GM12878 (cell line): ENCODE measurements around the gene NKAIN2.

Experiments used
- POLR2A ChIP-seq: IDR thresholded peaks from 2 replicates; pipeline ENCODE4 v1.6.1; 2011; ENCODE audit warnings: low read depth, mild to moderate bottlenecking, low read length
- TAF1 ChIP-seq: IDR thresholded peaks from 2 replicates; pipeline ENCODE4 v1.6.1; 2011; ENCODE audit warnings: mild to moderate bottlenecking, low read depth, low read length, borderline replicate concordance
- TF ChIP-seq, protein P1 (sequence below): fragments of 150-350 bp; IDR thresholded peaks from 2 replicates; pipeline ENCODE4 v1.6.1; 2014; ENCODE audit warnings: mild to moderate bottlenecking, low read depth, low read length
- TF ChIP-seq, protein P2 (sequence below), 3 experiments: IDR thresholded peaks in 2 of 3; conservative IDR thresholded peaks in 1 of 3; 2 replicates each; pipeline ENCODE4 v1.5.1; 2011; ENCODE audit warnings: low read depth in 3 of 3, low read length in 3 of 3, mild to moderate bottlenecking in 3 of 3, control low read depth in 2 of 3, moderate library complexity in 2 of 3, inconsistent platforms in 1 of 3, mixed read lengths in 1 of 3; ENCODE audit not compliant: control insufficient read depth in 2 of 3, insufficient read depth in 1 of 3; ENCODE audit errors: extremely low read depth in 1 of 3
- TF ChIP-seq, protein P3 (sequence below): IDR thresholded peaks from 2 replicates; pipeline ENCODE4 v1.6.1; 2012; ENCODE audit warnings: mild to moderate bottlenecking, low read depth, low read length
- TF ChIP-seq, protein P4 (sequence below): fragments of 450-650 bp; IDR thresholded peaks from 2 replicates; pipeline ENCODE4 v1.6.1; 2016; ENCODE audit warnings: mild to moderate bottlenecking

DNA sequence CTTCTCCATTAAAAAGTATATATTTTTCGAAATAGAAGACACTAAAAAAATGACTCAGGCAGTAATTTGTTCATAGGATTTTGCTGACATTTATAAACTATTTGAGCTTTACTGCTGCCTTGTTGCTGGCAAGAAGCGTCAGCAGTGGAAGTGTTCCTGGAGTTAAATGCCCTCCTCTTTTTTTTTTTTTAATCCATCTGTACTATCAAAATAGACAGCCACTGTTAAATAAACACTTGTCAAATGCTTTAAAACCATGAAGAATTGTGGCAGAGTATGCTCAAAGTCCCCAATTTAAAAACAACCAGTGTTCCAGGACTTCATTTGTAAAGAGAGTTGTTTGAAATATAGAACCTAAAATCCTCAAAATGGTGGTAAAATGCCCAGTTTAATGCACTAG, 253.8 kb downstream of the NKAIN2 start:
- TF ChIP-seq, protein P1, sequence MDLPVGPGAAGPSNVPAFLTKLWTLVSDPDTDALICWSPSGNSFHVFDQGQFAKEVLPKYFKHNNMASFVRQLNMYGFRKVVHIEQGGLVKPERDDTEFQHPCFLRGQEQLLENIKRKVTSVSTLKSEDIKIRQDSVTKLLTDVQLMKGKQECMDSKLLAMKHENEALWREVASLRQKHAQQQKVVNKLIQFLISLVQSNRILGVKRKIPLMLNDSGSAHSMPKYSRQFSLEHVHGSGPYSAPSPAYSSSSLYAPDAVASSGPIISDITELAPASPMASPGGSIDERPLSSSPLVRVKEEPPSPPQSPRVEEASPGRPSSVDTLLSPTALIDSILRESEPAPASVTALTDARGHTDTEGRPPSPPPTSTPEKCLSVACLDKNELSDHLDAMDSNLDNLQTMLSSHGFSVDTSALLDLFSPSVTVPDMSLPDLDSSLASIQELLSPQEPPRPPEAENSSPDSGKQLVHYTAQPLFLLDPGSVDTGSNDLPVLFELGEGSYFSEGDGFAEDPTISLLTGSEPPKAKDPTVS: no peak
- TF ChIP-seq, protein P2, sequence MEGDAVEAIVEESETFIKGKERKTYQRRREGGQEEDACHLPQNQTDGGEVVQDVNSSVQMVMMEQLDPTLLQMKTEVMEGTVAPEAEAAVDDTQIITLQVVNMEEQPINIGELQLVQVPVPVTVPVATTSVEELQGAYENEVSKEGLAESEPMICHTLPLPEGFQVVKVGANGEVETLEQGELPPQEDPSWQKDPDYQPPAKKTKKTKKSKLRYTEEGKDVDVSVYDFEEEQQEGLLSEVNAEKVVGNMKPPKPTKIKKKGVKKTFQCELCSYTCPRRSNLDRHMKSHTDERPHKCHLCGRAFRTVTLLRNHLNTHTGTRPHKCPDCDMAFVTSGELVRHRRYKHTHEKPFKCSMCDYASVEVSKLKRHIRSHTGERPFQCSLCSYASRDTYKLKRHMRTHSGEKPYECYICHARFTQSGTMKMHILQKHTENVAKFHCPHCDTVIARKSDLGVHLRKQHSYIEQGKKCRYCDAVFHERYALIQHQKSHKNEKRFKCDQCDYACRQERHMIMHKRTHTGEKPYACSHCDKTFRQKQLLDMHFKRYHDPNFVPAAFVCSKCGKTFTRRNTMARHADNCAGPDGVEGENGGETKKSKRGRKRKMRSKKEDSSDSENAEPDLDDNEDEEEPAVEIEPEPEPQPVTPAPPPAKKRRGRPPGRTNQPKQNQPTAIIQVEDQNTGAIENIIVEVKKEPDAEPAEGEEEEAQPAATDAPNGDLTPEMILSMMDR (IDR thresholded peaks at IDR 0.05 in 2 of 3, conservative IDR thresholded peaks at IDR 0.05 in 1 of 3; ENCODE audit: control insufficient read depth in 2 of 3, extremely low read depth in 1 of 3, insufficient read depth in 1 of 3, low read depth in 3 of 3, low read length in 3 of 3): no peak
- no peak for TF ChIP-seq POLR2A
- no peak for TF ChIP-seq TAF1
- TF ChIP-seq, protein P3, sequence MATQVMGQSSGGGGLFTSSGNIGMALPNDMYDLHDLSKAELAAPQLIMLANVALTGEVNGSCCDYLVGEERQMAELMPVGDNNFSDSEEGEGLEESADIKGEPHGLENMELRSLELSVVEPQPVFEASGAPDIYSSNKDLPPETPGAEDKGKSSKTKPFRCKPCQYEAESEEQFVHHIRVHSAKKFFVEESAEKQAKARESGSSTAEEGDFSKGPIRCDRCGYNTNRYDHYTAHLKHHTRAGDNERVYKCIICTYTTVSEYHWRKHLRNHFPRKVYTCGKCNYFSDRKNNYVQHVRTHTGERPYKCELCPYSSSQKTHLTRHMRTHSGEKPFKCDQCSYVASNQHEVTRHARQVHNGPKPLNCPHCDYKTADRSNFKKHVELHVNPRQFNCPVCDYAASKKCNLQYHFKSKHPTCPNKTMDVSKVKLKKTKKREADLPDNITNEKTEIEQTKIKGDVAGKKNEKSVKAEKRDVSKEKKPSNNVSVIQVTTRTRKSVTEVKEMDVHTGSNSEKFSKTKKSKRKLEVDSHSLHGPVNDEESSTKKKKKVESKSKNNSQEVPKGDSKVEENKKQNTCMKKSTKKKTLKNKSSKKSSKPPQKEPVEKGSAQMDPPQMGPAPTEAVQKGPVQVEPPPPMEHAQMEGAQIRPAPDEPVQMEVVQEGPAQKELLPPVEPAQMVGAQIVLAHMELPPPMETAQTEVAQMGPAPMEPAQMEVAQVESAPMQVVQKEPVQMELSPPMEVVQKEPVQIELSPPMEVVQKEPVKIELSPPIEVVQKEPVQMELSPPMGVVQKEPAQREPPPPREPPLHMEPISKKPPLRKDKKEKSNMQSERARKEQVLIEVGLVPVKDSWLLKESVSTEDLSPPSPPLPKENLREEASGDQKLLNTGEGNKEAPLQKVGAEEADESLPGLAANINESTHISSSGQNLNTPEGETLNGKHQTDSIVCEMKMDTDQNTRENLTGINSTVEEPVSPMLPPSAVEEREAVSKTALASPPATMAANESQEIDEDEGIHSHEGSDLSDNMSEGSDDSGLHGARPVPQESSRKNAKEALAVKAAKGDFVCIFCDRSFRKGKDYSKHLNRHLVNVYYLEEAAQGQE: no peak
- TF ChIP-seq, protein P4, sequence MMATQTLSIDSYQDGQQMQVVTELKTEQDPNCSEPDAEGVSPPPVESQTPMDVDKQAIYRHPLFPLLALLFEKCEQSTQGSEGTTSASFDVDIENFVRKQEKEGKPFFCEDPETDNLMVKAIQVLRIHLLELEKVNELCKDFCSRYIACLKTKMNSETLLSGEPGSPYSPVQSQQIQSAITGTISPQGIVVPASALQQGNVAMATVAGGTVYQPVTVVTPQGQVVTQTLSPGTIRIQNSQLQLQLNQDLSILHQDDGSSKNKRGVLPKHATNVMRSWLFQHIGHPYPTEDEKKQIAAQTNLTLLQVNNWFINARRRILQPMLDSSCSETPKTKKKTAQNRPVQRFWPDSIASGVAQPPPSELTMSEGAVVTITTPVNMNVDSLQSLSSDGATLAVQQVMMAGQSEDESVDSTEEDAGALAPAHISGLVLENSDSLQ: no peak
